DMS153 treated with DMSO at 0.1 percent for 48 hours (cell line): ENCODE data around the gene CD44.
"Not testable (repeated sequence)": the region's sequence is repeated elsewhere in the genome, so short reads cannot be mapped to it uniquely, and the experiment has no call there.

ENCODE experiments used
- DNase-seq: peaks from one replicate; lab custom pipeline; 2025; ENCODE audit not compliant: unreplicated experiment; lab: John Stamatoyannopoulos, UW

CD44 gene

DNA sequence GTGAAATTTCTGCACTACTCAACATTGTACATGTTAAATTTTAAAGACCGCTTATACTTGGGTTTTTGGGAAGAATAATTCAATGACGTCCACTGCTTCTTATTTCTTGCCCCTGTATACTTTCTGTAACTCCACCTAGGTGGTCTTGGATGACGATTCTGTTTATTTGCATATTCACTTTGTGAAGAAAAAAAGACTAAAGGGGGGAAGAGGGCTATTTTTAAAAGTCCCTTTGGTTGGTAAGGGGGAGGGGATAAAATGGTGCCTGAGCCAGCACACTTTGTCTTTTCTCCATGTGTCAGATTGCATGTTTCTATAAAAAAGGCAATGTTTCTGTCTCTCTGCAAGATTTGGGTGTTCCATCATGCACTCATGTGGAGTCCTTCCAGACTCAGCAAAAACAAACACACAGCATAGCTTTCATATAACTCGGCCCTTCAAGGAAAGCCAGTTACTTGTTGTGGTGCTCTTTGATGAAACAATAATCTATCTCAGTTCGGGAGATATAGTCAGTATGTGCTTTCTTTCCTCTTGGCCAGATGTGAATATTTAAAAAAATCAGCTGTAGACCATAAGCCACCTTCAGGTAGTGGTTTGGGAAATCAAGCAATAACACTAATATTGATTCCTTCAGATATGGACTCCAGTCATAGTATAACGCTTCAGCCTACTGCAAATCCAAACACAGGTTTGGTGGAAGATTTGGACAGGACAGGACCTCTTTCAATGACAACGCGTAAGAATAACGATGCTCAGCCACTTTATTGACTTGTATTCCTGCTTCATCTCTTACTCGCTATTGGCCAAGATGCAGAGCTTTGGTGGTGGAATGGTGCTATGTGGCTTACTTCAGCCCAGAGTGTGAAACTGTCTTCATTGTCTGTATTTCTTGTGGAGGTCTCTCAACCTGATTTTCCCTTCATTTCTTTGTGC is 68.8 kb downstream of the CD44 start:
- DNase-seq = no peak

DNA sequence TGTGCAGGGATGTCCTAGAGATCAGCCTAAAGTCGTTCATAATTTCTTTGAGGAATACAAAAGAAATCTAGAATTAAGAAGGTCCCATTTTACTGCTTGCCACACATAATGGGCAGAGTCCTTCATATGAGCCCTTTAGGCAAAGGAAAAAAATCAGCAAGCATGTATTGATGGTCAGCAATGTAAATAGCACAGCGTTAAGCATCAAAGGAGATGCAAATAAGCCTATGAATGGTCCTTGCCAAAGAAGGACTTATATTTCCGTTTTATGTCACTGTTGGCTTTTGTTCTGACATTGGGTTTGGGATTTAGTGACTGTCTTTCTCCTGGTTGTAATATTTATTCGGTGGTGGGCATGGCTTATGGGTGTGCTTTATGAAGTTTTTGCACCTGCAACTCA is 69.8 kb downstream of the CD44 start:
- no peak for DNase-seq

DNA sequence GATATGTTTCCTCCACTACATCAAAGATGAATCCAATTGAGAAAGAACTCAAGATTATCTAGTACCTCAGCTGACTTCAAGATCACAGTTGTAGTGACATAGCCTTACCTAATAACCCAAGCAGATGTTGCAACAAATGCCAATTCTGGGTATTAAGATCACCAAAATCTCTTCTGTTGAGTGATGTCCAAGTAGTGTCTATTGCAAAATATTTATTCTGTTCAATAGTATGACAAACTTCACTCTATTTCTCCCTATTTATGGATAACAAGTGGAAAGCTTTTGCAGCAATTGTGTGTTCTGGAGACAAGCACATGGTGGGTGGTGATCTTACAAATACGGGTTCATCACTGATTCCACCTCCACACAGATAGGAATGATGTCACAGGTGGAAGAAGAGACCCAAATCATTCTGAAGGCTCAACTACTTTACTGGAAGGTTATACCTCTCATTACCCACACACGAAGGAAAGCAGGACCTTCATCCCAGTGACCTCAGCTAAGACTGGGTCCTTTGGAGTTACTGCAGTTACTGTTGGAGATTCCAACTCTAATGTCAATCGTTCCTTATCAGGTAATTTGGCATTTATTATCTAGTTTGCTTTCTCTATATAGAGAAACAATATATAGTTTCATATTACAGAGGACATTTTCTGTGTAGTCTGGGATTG is 72.0 kb downstream of the CD44 start:
- no peak for DNase-seq

DNA sequence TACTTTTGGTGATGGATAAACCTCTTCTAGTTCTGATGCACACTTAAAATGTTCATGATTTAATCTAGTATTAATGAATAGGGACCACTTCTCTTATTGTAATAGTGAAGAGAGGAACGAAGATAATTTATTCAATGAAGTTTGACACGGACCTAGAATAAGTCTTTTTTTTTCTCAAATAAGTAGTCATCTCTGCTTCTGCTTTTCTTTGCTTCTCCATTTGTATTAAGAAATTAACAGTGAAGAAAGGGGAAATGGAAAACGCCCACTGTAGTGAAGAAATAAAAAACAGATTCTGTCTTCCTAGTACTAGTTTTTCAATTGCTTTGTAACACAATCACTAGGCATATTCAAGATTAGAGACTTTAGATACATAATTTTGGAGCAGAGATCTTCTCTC is 73.0 kb downstream of the CD44 start:
- no peak for DNase-seq

DNA sequence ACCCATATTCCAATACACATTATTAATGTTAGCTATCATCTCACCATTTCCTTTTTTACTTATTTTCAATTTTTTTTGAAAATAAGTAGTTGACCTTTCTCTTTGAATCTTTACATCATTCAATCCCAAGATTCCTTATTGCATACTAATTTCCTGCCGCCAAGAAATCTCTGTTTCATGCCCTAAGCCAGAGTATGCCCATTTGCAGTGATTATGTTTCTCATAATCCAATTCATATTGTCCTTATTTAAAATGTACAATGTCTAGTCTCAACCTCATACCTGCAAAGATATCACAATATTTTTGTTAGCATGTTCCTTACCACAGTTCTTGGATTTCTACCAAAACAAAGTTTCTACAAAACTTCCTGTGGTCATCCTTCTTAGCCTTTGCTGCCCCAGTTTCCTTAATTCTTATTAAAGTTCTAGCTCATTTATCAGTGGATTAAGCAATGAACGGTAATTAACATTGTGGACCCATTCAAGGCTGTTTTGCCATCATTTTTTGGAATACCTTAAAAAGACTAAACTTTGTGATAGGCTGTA is 75.3 kb downstream of the CD44 start:
- no peak for DNase-seq

DNA sequence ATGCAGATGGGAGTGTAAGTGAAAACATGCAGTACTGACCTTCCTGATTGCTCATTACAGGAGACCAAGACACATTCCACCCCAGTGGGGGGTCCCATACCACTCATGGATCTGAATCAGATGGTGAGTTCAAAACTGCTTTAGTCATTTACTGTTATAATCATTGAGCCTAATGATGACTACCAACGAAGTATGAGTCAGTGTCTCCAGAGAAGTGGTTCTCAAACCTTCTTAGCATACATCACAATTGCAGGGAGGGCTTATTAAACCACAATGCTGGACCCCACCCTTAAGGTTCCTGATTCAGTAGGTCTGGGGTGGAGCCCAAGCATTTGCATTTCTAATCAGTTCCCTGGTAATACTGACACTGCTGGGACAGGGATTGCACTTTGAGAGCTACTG is 75.8 kb downstream of the CD44 start:
- no peak for DNase-seq

DNA sequence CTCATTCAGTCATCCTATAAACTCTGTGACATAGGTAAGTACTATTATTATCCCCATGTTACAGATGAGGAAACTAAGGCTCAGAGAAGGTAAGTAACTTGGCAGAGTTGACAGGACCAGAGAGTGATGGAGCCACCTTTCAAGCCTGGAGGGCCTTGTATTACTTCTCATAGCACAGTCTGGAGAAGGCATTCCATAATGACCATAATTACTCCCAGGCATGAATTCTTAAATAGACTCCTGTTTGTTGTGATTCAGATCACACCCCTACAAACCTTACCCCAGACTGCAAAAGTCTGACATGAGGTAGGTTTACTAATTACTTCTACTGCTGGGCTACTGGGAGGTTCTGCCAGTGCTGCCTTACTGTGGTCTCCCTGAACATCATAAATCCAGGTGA is 77.0 kb downstream of the CD44 start:
- DNase-seq = no peak

DNA sequence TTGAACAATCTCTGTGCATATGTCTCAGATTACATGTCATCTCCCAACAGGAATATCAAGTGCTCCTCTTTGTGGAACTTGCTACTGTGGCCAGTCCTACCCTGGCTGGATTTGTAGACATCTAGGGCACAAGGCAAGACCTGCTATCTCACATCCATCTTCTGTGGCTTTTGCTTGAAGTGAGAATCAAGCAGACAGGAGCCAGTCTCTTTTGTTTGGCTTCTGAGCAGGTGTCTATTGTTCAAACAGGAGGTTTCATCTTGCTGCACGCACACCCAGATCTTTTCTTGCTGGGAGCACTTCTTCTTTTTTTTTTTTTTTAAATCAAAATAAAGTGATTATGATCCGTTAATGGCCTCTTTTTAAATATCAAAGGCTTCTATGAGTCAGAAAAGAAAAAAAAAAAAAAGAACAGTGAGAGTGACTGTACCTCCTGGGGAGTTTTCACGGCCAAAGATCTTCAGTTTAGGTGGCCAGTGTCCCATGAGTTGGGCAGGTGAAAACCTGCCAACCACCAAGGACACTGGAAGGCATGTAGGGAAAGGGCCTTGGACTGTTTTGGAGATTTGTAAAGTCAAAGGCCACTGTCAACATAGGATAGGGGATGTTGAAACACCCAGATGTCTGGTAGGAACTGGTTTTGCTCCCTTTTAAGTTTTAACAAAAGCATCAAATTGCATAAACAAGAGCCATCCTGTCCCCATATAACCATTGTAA is 78.1 kb downstream of the CD44 start:
- no peak for DNase-seq

DNA sequence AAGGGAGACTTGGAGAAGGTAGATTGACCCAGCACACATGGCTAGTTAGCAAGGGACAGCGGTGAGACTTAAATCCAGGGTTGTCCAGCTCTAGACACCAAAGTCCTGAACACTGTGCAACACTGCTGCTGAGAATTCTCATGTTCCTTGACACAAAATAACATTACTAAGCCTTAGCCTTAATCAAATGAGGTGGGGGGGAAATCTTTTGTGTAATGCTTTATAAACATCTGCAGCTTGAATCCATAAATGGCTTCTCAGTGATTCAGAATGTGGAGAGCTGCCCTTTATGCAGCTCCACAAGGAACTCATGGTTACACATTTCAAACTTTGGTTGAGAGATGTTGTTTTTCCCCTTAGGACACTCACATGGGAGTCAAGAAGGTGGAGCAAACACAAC is 80.0 kb downstream of the CD44 start:
- no peak for DNase-seq

DNA sequence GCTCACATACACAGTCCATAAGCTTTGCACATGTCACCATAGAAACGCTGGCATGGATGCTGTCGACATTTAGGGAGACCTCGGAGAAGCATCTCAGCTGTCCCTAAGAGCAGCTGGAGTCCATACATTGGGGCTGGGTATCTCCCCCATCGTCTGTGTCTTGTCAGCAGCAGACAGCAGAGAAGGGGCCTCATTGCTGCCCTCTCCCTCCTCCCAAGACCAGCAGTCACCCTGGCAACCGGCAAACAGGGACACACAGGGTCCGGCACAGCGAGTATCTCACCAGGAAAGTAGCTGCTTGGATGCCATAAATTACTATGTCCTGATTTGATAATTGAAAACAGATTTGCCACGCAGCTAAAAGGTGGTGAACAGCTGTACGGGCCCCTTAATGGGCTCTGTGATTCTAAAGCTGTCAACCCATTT is 84.4 kb downstream of the CD44 start:
- no peak for DNase-seq

DNA sequence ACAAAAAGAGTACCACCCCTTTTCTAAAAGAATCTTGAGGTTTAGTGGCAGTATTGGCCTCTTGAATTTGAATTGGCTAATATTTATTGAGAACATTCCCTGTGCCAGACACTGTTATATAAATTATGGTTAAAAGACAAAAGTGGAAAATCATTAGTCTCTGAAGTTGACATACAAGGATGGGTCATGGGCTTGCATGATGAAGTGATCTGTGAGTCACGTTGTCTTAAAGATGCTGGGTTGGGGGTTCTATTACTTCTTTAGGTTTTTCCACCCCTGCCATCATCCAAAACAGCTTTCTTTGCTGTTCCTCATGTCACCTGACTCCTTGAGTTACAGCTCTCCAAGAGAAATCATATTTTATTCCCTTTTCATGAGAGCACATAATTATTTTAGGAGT is 85.0 kb downstream of the CD44 start:
- no peak for DNase-seq

DNA sequence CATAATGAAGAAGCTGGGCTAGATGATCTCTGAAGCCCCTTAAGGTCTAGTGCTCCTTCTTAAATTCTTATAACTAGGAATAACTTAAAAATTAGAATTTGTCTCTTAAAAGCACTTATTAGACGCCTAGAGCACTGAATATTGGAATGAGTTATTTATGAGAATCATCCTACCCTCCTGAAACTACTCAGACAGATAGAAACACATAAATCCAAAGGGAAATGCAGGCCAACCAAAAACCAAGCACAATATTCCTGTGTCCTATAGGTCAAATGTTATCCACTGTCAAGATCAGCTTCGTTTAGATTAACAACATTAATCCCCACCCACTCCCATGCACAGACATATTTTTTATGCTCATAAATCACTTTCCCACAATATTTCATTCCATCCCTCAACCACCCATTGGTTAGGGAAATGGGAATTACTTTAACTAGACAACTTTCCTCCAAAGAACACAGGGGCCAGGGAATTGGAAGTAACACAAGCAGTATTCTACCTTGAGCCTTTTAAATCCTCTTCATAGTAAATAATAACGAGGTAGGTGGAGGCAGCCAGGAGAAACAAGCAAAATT is 87.1 kb downstream of the CD44 start:
- DNase-seq = no peak

DNA sequence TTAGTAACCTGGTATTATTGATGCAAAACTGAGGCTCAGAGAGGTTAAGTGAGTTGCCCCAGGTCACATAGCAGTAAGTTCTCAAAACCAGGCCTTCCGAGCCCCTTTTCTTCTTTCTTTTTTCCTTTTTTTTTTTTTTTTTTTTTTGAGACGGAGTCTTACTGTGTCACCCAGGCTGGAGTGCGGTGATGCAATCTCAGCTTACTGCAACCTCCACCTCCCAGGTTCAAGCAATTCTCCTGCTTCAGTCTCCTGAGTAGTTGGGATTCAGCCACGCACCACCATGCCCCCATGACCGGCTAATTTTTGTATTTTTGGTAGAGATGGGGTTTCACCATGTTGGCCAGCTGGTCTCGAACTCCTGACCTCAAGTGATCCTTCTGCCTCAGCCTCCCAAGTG is 87.8 kb downstream of the CD44 start:
- not testable (repeated sequence) for DNase-seq

DNA sequence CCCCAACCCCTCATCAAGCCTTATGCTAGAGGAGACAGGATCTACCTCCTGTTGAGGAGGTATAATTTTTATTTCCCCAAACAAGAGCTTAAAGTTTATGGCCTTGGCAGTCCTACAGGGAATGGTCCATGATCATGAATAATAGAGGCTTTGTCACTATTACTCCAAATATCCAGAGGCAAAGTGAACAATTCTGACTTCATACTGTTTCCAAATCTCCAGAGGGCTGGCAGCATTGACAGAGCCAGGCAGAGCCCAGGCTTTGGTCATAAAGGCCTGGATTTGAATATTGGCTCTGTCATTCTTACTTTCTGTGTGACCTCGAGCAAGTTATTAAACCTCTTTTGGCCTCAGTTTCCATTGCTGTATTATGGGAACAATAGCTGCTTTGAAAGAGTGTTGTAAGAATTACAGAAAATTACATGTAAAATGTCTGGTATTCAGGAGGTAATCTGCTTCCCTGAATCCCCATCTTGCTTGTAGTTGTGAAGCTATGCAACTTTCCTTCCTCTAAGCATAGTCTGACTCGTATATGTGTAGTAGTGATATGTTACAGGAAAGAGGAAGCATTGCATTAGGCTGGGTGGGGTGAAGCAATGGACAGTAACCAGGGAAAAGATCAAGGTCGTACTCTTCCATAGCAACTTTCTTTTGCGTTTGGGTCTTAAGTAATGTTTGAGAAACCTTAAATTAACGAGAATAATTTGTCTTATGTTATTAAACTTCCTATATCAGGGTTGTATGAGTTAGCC is 88.8 kb downstream of the CD44 start:
- no peak for DNase-seq

DNA sequence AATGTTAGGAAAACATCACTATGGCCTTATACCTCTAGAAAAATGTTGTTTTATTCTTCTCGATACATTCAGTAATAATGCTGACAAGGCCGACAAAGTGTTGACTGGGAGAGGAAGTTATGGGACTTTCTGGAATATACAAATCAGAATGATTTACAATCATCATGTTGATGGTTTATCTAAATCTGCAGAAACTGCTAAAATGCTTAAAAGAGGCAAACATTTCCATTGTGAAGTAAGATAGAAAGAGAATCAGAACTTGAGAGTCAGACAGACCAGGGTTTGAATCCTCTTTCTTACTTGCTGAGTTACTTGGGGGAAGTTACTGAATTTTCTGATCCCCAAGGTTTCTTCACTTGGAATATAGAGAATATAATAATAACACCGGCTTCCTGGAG is 89.4 kb downstream of the CD44 start:
- no peak for DNase-seq

DNA sequence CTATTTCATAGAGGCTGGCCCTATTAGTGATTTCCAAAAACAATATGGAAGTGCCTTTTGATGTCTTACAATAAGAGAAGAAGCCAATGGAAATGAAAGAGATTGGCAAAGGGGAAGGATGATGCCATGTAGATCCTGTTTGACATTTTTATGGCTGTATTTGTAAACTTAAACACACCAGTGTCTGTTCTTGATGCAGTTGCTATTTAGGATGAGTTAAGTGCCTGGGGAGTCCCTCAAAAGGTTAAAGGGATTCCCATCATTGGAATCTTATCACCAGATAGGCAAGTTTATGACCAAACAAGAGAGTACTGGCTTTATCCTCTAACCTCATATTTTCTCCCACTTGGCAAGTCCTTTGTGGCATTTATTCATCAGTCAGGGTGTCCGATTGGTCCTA is 91.4 kb downstream of the CD44 start:
- DNase-seq = no peak

DNA sequence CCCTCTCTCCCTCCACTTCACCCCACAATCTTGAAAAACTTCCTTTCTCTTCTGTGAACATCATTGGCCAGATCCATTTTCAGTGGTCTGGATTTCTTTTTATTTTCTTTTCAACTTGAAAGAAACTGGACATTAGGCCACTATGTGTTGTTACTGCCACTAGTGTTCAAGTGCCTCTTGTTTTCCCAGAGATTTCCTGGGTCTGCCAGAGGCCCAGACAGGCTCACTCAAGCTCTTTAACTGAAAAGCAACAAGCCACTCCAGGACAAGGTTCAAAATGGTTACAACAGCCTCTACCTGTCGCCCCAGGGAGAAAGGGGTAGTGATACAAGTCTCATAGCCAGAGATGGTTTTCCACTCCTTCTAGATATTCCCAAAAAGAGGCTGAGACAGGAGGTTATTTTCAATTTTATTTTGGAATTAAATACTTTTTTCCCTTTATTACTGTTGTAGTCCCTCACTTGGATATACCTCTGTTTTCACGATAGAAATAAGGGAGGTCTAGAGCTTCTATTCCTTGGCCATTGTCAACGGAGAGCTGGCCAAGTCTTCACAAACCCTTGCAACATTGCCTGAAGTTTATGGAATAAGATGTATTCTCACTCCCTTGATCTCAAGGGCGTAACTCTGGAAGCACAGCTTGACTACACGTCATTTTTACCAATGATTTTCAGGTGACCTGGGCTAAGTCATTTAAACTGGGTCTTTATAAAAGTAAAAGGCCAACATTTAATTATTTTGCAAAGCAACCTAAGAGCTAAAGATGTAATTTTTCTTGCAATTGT is 92.3 kb downstream of the CD44 start:
- DNase-seq = no peak

DNA sequence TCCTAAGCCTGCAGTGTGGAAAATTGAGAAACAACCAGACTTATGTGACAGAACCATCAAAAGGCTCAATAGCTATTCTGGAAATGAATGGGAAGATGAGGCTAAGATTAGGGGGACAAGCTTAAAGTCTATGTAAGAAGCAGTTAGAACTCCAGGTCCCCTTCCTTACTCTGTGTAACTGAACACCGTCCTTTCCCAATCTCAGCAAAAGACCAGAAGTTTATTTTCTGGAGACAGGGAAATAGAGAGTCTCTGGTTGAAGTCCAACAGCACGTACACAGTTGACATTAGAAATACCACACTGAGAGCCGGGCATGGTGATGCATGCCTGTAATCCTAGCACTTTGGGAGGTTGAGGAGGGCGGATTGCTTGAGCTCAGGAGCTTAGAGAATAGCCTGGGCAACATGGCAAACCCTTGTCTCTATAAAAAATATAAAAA is 93.9 kb downstream of the CD44 start:
- no peak for DNase-seq

DNA sequence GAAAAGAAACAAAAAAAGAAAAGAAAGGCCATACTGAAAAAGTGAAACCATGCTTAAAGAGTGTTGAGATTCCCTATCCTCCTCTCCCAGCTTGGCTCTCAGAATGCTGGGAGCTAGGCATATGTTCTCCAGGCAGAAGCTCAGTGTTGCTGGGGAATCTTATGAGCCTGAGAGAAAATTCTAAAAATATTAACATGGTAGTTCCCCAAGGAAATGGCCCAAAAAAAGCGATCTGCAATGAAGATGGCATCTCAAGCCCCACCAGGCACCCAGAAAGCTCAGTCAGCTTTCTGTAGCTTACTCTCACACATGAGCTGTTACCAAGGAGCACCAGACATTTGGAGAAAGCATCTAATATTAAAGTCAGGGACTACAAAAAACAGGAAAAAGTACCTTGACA is 94.5 kb downstream of the CD44 start:
- no peak for DNase-seq
